CD1c-positive myeloid dendritic cell (primary cell): ENCODE measurements around the gene USP17L22.
"Not testable (repeated sequence)": the region's sequence is repeated elsewhere in the genome, so short reads cannot be mapped to it uniquely, and the experiment has no call there.

Experiments used
- DNase-seq: peaks from one replicate; pipeline ENCODE4 v3.0.0-alpha.2; 2016; ENCODE audit errors: extremely low spot score

The USP17L22 gene, protein sequence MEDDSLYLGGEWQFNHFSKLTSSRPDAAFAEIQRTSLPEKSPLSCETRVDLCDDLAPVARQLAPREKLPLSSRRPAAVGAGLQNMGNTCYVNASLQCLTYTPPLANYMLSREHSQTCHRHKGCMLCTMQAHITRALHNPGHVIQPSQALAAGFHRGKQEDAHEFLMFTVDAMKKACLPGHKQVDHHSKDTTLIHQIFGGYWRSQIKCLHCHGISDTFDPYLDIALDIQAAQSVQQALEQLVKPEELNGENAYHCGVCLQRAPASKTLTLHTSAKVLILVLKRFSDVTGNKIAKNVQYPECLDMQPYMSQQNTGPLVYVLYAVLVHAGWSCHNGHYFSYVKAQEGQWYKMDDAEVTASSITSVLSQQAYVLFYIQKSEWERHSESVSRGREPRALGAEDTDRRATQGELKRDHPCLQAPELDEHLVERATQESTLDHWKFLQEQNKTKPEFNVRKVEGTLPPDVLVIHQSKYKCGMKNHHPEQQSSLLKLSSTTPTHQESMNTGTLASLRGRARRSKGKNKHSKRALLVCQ

DNA sequence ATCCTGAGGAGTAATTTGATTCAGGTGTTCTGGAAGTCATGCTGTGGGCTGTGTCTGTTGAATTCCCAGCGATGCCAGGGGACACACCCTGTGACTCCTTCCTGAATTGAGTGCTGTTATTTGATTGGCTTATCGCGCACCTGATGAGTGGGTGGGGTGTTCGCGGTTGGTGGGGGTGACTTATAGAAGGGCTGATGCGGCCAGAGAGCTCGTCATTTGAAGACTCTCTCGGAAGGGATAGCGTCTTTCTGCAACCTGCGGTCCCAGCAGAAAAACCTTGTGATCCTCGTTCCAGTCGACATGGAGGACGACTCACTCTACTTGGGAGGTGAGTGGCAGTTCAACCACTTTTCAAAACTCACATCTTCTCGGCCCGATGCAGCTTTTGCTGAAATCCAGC lies at the start of gene USP17L22:
TSS of gene USP17L22 (plus strand) at position 301 of the 400 bp plus-strand sequence. CDS start at position 301, 0 bp downstream.
- DNase-seq = not testable (repeated sequence)

DNA sequence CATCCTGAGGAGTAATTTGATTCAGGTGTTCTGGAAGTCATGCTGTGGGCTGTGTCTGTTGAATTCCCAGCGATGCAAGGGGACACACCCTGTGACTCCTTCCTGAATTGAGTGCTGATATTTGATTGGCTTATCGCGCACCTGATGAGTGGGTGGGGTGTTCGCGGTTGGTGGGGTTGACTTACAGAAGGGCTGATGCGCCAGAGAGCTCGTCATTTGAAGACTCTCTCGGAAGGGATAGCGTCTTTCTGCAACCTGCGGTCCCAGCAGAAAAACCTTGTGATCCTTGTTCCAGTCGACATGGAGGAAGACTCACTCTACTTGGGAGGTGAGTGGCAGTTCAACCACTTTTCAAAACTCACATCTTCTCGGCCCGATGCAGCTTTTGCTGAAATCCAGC lies 47.6 kb upstream of the USP17L22 start, which contains the start of gene USP17L12:
TSS of gene USP17L12 (plus strand) at position 301 of the 400 bp plus-strand sequence. CDS start at position 301, 0 bp downstream.
- DNase-seq = not testable (repeated sequence)

- DNase-seq = not testable (repeated sequence)
Observed at GRCh38 chr4:9224596-9224995, 42.8 kb upstream of the USP17L22 start, which contains the start of gene USP17L13. Gene USP17L13, plus strand, starts transcription at chr4:9224896. Its CDS starts 0 bp downstream, at chr4:9224896.

GRCh38 chr4:9230249-9230648 lies 37.2 kb upstream of the USP17L22 start:
- DNase-seq = not testable (repeated sequence)

DNA sequence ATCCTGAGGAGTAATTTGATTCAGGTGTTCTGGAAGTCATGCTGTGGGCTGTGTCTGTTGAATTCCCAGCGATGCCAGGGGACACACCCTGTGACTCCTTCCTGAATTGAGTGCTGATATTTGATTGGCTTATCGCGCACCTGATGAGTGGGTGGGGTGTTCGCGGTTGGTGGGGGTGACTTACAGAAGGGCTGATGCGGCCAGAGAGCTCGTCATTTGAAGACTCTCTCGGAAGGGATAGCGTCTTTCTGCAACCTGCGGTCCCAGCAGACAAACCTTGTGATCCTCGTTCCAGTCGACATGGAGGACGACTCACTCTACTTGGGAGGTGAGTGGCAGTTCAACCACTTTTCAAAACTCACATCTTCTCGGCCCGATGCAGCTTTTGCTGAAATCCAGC lies 33.3 kb upstream of the USP17L22 start, which contains the start of gene USP17L15:
TSS of gene USP17L15 (plus strand) at position 301 of the 400 bp plus-strand sequence. CDS start at position 301, 0 bp downstream.
- not testable (repeated sequence) for DNase-seq

DNA sequence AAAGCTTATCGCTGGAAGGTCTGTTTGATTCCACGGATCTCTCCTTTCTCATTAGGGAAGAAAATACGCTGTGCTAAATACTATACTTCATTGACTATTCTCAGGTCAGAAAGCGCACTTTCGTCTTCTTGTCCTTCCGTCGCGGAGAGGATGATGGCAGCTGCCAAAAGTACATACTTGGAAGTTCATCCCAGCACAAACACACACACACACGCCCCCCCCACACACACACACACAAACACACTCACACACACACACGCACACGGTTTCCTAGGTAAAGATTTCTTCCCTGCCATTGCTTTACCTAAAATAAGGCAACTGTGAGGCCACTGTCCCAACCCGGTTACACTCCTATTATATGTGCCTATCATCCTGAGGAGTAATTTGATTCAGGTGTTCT lies 29.0 kb upstream of the USP17L22 start:
- not testable (repeated sequence) for DNase-seq

DNA sequence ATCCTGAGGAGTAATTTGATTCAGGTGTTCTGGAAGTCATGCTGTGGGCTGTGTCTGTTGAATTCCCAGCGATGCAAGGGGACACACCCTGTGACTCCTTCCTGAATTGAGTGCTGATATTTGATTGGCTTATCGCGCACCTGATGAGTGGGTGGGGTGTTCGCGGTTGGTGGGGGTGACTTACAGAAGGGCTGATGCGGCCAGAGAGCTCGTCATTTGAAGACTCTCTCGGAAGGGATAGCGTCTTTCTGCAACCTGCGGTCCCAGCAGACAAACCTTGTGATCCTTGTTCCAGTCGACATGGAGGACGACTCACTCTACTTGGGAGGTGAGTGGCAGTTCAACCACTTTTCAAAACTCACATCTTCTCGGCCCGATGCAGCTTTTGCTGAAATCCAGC lies 23.8 kb upstream of the USP17L22 start, which contains the start of gene USP17L17:
TSS of gene USP17L17 (plus strand) at position 301 of the 400 bp plus-strand sequence. CDS start at position 301, 0 bp downstream.
- DNase-seq = not testable (repeated sequence)

DNA sequence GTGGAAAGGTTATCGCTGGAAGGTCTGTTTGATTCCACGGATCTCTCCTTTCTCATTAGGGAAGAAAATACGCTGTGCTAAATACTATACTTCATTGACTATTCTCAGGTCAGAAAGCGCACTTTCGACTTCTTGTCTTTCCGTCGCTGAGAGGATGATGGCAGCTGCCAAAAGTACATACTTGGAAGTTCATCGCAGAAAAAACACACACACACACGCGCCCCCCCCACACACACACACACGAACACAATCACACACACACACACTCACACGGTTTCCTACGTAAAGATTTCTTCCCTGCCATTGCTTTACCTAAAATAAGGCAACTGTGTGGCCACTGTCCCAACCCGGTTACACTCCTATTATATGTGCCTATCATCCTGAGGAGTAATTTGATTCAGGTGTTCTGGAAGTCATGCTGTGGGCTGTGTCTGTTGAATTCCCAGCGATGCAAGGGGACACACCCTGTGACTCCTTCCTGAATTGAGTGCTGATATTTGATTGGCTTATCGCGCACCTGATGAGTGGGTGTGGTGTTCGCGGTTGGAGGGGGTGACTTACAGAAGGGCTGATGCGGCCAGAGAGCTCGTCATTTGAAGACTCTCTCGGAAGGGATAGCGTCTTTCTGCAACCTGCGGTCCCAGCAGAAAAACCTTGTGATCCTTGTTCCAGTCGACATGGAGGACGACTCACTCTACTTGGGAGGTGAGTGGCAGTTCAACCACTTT lies 19.3 kb upstream of the USP17L22 start, which contains the start of gene USP17L18:
TSS of gene USP17L18 (plus strand) at position 678 of the 728 bp plus-strand sequence. CDS start at position 678, 0 bp downstream.
- DNase-seq = peak; percentile 0

DNA sequence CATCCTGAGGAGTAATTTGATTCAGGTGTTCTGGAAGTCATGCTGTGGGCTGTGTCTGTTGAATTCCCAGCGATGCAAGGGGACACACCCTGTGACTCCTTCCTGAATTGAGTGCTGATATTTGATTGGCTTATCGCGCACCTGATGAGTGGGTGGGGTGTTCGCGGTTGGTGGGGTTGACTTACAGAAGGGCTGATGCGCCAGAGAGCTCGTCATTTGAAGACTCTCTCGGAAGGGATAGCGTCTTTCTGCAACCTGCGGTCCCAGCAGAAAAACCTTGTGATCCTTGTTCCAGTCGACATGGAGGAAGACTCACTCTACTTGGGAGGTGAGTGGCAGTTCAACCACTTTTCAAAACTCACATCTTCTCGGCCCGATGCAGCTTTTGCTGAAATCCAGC lies 14.3 kb upstream of the USP17L22 start, which contains the start of gene USP17L19:
TSS of gene USP17L19 (plus strand) at position 301 of the 400 bp plus-strand sequence. CDS start at position 301, 0 bp downstream.
- DNase-seq = not testable (repeated sequence)

GRCh38 chr4:9257824-9258223 lies 9.6 kb upstream of the USP17L22 start, which contains the start of gene USP17L20:
Gene USP17L20, plus strand, starts transcription at chr4:9258124. Its CDS starts 0 bp downstream, at chr4:9258124.
- not testable (repeated sequence) for DNase-seq

GRCh38 chr4:9262572-9262971 lies 4.8 kb upstream of the USP17L22 start, which contains the start of gene USP17L21:
Gene USP17L21, plus strand, starts transcription at chr4:9262872. Its CDS starts 0 bp downstream, at chr4:9262872.
- DNase-seq = not testable (repeated sequence)

GRCh38 chr4:9271719-9272118 lies 4.3 kb downstream of the USP17L22 start:
- not testable (repeated sequence) for DNase-seq
